GM18867 (cell line): ENCODE measurements around the gene PIP4K2A.
A peak's percentile ranks its signal among the peaks of the same experiment; 100 is the strongest.
"Not testable (repeated sequence)": the region's sequence is repeated elsewhere in the genome, so short reads cannot be mapped to it uniquely, and the experiment has no call there.

Experiments
- ATAC-seq: cut with Tn5 transposase; IDR thresholded peaks from one replicate; pipeline ENCODE4 v1.9.1; 2021; ENCODE audit warnings: mild to moderate bottlenecking, moderate library complexity; ENCODE audit not compliant: unreplicated experiment

Gene PIP4K2A

GRCh38 chr10:22720667-22721066 lies 6.3 kb upstream of the PIP4K2A start:
- no peak for ATAC-seq

- ATAC-seq: no peak
Measured at GRCh38 chr10:22719406-22720042, 5.1 kb upstream of the PIP4K2A start.

DNA sequence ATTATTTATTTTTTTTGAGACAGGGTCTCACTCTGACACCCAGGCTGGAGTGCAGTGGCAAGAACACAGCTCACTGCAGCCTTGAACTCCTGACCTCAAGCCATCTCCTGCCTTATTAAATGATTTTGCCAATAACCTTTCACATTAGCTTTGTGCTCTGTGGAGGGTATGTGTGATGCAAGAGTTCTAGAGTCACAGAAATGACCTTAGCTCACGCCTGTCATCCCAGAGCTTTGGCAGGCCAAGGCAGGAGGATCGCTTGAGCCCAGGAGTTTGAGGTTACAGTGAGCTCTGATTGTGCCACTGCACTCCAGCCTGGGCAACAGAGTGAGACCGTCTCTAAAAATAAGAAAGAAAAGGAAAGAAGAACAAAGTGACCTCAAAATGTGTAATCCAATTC lies 4.3 kb upstream of the PIP4K2A start:
- not testable (repeated sequence) for ATAC-seq

DNA sequence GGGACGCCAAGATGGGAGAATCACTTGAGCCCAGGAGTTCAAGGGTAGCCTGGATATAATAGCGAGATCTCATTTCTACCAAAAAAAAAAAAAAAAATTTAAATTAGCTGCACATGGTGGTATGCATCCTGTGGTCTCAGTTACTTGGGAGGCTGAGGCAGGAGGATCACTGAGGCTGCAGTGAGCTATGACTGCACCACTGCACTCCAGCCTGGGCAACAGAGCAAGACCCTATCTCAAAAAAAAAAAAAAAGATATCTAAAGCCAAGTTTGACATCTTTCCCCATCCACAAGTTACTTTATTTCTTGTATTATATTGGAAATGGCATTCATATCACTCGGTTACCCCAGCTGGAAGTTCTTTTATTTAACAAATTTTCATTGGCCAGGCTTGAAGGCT lies 3.4 kb upstream of the PIP4K2A start:
- ATAC-seq: no peak

- ATAC-seq: no peak
Measured at GRCh38 chr10:22716943-22717342, 2.6 kb upstream of the PIP4K2A start.

DNA sequence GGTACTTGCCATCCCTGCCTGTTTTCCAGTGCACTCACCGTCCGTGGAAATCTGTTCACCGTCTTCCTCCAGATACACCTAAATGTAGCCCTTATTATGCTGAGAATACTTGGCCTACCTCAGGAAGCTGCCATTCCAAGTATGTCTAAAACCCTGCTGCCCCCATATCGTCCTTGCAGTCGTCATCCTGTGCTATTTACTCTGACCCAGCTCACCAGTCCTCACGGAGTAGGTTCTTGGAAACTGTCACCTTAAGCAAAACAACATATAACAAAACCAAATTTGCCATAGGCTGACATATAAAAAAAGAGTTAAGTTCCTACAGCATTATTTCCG lies 880 bp upstream of the PIP4K2A start:
- ATAC-seq: no peak

GRCh38 chr10:22713853-22714478 lies 412 bp downstream of the PIP4K2A start:
- peak; percentile 18 for ATAC-seq

- peak; percentile 24 for ATAC-seq
Measured at GRCh38 chr10:22712956-22713852, 1.2 kb downstream of the PIP4K2A start.

DNA sequence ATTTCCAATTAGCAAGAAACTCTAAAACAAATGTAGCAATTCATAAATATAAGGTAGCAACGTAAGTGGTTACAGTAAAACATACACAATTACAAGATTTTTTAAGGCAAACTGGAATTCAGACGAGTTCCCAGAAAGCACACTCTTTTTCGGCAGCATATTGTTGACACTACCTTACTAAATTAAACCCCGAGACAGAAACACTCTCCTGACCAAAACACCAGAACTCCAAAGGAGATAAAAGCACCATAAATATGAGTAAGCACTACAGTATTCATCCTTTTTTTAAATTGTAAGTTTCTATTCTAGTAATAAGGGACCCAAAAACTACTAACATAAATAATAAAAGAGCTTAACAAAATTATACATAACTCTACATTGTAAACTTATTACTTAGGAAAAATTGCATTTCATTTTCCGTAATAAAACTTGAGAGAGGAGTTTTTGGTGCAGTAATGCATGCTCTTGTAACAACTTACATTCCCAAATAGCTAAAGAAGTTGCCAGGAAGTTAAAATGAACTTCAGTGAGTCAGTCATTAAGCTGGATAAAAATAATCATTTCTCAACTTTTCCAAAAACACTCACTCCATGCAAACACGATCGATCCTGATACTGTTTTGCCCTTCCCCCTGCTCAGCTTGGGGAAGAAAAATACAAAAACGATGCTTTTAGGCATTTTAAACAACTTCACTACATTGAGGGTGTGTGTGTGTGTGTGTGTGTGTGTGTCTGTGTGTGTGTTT lies 2.0 kb downstream of the PIP4K2A start:
- ATAC-seq: no peak

DNA sequence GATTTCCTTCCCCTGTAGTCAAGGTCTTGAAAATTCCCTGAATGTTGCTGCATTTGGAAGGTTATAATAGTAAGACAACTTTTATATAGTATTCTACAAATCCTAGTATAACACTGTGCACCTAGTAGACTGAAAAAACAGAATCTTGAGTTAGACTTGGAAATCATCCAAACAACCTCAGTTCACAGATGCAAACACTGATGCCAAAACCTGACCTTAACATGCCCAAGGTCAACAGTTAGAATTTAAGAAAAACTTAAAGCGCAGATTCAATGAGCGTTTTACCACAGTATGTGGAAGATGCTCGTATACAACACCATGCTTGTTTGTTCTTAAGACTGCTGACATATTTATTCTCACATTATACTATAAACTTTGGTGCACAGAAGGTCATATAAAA lies 3.0 kb downstream of the PIP4K2A start:
- no peak for ATAC-seq

- ATAC-seq: no peak
Measured at GRCh38 chr10:22710139-22710745, 4.1 kb downstream of the PIP4K2A start.

GRCh38 chr10:22708772-22709171 lies 5.6 kb downstream of the PIP4K2A start:
- ATAC-seq: no peak

GRCh38 chr10:22705527-22705926 lies 8.9 kb downstream of the PIP4K2A start:
- no peak for ATAC-seq

DNA sequence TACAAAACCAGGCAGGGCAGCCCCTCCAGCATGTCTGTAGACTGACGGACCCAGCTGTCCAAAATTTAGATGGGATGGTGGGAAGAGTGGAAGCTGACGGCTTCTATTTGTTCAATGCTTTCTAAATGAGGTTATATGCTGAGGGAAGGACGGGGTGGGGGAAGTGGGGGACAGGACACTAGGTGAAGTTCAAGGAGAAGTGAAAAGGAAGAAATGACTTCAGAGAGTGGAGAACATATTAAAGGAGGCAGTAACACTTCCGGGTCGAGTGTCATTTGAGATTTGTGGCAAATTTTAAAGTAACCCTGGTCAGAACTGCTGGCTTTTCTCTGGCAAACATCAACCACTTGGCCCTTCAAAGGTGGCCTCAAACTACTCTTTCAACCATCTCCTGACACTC lies 9.4 kb downstream of the PIP4K2A start:
- peak; percentile 25 for ATAC-seq

- ATAC-seq: peak; percentile 50
Measured at GRCh38 chr10:22704471-22704911, 9.9 kb downstream of the PIP4K2A start.

GRCh38 chr10:22702348-22702747 lies 12.0 kb downstream of the PIP4K2A start:
- ATAC-seq: no peak

DNA sequence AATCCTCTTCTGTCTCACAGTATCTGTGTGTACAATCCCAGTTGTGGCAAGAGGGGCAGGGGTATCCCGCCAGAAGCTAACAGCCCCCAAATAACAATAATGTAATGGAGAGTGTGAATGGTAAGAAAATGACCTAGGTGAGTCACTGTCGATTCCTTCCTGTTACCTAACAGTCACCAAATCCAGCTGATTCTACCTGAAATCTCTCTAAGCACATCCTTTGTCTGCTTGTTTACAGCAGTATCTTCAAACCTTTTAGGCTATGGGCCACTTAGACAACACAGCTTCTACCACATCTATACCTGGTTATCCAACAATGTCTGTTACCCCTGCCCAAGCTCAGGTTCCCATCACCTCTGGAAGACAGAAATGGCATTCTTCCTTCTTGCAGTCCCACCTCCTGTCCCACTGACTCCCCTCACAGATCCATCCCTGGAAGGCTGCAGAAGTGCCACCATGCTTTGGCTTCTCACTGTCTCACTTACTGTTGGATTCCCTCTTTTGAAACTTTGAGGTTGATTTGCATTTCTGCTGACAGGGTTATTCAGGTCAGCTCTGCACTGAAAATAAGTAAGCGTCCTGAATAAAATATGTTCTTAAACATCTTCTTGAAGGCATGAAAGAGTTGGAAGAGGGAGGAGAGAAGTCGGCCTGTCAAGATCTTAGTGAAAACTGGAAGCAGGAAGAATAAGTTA lies 13.1 kb downstream of the PIP4K2A start:
- ATAC-seq: no peak

- peak; percentile 59 for ATAC-seq
Measured at GRCh38 chr10:22700489-22700888, 13.9 kb downstream of the PIP4K2A start.

DNA sequence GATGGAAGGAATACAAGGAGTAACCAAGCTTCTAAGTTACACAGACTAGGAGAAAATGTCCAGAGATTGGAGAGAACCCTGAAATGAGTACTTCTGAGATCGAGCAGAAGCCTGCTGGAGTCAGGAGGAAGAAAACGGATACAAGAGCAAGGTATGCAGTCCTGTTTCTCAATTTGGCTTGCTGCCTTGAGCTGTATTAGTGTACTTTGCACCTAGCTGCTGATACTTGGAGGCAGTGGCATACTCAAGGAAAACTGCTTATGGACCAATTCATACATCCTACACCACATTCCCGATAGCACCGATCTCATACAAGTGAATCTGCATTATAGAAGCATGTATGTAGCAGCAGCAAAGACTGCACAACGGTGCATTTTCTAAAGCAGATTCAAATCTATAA lies 14.4 kb downstream of the PIP4K2A start:
- no peak for ATAC-seq

DNA sequence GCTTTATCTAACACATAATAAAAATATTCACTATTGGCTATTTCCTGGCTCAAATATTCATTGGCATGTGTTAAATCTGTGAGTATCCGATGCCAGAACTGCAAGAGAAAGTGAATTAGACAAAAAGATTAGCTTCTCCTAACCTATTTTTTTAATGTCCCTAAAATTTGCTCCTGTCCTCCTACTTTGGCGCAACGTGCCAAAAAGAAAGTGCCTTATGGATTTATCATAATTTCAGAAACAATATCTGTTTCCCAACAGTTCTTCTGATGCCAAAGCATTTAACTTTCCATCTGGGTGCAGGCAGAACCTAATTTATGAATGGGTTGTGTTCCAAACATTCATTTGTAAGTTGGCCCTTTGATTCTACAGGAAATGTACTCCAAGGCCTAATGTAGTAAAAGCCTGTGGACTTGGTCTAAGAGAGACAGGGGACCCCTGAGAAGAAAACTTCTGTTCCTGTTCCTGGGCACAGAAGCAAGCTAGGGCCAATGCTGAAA lies 15.4 kb downstream of the PIP4K2A start:
- ATAC-seq: no peak
